Renal pelvis (tissue), 4 donors: Measurements from ENCODE around the gene IL4R. TPM values are rescaled to one million over a fixed set of nuclear protein-coding genes. Genes with fewer than 3 reads are reported as not detected.
"Not testable (repeated sequence)": the region's sequence is repeated elsewhere in the genome, so short reads cannot be mapped to it uniquely, and the experiment has no call there.

Experiments
- DNase-seq: peaks from one replicate; pipeline ENCODE4 v3.0.0-alpha.2; 2013
- polyA plus RNA-seq, 3 donors: library from polyadenylated mRNA; unstranded; fragments of 120-200 nt; gene quantifications; one replicate each; pipeline ENCODE4 v1.2.1, GENCODE V29; 2013; ENCODE audit not compliant: insufficient read length in 3 of 3

The IL4R gene
- polyA plus RNA-seq, 3 donors = 16.4 to 24.1 (median 23.1) TPM

DNA sequence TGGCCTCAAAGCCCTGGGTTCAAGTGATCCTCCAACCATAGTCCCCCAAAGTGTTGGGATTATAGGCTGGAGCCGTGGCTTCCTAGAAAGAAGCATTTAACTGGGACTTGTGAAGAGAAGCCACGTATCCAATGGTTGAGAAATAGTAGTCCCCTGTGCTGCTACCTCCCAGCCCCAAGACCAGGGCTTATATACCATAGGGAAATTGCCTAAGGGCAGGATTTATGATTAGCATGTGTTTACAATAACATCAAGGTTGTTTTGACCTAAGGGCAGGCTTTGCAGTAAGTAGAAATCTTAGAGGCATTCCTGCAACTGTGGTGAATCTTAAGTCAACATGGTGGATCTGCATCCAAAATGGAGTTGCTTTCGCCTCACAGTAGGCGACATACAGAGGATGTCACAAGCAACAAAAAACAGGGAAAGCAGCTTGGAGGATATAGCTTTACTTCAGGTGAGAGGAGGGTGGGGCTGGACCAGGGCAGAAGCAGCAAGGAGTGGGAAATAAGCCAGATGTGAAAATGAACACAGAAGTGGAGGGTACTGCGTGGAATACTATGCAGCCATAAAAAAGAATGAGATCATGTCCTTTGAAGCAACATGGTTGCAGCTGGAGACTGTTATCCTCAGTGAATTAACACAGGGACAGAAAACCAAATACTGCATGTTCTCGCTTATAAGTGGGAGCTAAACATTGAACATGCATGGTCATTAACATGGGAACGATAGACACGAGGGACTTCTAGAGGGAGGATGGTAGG is 26.5 kb upstream of the IL4R start:
- DNase-seq = no peak

DNA sequence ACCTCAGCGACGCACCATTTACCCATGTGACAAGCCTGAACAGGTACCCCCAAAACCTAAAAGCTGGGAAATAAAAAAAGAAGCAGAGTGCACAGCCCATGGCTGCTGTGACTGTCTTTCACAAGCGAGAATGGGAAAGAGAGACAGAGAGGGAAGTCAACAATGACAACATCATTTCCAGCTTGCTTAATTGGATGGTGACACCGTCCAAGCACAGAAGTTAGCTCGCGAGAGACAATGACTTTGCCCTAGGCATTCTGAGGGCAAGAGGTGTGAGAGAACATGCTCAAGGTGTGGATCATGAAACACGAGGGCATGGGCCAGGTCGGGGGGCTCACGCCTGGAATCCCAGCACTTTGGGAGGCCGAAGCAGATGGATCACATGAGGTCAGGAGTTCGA is 25.9 kb upstream of the IL4R start:
- no peak for DNase-seq

DNA sequence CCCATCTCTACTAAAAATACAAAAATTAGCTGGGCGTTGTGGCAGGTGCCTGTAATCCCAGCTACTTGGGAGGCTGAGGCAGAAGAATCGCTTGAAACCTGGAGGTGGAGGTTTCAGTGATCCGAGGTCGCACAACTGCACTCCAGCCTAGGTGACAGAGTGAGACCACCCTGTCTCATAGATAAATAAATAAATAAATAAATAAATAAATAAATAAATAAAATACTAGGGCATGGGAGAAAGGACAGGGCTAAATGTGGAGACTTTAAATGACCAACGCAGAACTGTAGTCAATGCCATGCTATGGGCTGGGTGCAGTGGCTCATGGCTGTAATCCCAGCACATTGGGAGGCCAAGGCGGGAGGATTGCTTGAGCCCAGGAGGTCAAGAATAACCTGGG is 25.5 kb upstream of the IL4R start:
- not testable (repeated sequence) for DNase-seq

DNA sequence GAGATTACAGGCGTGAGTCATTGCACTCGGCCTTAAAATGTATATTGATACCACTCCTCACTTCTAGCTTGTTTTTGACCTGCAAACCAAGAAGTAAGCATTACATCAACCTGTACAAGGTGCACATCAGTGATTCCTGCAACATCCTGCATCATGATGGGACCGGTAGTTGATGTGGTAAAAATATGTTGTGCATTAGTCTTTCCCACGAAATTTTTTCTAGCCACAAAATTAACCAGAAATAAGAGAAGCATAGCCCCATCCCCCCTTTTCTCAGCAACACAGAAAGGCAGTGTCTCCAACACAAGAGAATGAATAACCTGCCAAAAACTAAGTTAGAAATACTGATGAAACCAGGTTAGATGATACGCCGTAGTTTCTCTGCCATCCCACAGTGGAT is 24.1 kb upstream of the IL4R start:
- DNase-seq = no peak

DNA sequence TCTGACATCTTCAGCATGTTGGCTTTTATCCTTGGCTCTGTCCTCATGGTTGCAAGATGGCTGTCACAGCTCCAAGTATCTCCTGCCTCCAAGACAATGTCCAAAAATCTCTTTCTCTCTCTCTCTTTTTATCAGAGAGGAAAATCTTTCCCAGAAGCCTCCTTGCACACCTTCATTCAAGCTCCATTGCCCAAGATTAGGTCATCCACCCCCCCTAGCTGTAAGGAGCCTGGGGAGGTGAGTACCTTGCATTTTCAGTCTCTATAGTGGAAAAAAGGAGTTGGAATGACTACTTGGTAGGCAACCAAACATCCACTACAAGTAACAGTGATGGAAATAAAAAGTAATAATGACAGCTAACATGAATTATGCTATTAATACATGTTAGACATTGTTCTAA is 23.2 kb upstream of the IL4R start:
- DNase-seq = no peak

DNA sequence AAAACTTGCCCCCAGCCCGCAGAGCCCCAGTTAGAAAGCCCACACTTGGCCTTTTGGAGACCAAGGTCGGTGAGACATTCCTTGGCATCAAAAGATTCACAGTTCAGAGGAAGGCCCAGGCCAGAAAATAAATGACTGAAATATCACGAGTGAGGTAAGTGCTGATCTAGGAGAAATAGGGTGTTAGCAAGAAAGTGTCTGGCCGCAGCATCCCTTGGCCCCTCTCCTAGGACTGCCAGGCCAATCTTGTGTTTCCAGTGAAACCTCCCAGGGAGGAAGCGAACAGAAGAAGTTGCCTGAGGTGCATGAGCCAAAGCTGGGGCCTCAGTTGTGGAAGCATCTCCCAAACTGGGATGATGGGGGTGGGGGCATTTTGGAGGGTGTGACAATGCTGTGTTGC is 22.7 kb upstream of the IL4R start:
- no peak for DNase-seq

DNA sequence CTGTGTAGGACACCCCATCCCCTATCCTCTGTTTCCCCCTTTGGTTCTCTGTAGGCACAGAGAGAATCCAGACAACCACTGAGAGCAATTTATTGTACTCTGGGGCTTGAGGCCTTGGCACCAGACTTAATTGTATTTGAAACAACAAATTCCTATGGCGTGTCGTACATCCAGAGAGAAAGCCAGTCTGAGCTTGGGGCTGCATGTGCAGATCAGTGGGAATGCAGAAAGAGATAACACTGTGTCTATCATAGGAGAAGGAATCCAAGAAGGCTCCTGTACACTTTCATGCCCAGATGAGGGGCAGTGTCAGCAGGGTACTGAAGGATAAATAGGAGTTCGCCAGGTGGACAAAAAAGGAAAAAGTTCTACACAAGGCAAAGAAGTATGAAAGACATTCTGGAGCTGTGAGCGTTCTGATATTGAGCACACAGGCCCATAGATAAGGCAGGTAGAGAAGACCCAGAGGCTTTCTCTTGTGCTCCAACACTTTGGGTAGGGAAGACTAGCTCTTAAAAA is 22.0 kb upstream of the IL4R start:
- no peak for DNase-seq

DNA sequence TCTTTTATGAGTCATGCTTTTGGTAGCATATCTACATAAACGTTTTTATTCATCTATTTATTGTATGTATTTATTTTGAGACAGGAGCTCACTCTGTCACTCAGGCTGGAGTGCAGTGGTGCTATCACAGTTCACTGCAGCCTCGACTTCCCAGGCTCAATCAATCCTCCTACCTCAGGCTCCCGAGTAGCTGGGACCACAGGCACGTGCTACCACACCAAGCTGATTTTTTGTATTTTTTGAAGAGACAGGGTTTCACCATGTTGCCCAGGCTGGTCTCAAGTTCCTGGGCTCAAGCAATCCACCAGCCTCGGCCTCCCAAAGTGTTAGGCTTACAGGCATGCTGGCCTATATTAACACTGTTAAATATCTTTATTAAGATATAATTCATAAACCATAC is 20.4 kb upstream of the IL4R start:
- DNase-seq = no peak

DNA sequence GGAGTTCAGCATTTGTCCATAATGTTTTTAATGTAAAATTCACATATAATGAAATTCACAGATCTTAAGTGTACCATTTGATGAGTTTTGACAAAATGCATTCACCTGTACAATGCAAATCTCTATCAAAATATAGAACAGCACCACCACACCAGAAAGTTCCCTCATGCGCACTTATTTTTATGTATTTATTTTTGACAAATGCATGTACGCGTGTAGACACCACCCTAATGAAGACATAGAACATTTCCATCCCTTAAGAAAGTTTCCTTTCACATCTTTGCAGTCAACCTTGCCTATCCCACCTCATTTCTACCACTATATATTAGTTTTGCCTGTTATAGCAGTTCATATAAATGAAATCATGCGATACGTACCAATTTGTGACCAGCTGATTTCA is 15.6 kb upstream of the IL4R start:
- DNase-seq = no peak

DNA sequence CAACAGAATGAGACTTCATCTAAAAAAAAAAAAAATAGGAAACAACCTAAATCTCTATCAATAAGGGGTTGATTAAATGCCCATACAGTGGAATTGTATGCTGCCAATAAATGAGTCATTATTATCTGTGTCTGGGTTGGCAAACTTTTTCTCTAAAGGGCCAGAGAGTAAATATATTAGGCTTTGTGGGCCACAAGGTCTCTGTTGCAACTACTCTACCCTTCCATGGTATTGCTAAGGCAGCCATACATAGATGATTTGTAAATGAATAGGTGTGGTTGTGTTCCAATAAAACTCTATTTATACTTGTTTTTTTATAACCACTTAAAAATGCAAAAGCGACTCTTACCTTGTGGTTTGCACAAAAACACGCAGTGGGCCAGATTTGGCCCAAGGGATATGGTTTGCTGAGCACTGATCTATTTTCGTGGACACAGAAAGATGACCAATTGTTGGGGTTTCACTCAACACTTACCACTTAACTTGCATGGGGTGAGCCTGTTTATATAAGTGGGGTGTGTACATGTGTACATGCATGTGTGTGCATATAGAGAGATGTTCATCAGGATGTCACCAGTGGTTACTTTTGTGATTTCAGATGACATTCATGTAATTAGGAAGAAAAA is 12.4 kb upstream of the IL4R start:
- no peak for DNase-seq

DNA sequence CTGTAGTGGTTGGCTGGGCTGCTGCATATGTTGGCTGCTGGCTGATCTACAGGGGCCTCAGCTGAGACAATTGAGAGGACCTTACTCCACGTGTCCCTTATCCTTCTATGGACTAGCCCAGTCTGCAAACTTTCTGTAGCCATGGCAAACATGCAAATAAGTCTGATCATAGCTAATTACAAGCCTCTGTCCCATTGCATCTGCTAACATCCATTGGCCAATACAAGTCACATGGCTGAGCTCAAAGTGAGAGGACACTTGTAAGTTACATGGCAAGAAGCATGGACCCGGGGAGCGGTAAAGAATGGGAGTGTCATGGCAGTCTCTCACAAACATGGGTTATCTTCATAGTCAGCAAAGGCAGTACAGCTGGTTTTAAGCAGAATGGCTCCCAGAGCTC is 11.6 kb upstream of the IL4R start:
- DNase-seq = no peak

DNA sequence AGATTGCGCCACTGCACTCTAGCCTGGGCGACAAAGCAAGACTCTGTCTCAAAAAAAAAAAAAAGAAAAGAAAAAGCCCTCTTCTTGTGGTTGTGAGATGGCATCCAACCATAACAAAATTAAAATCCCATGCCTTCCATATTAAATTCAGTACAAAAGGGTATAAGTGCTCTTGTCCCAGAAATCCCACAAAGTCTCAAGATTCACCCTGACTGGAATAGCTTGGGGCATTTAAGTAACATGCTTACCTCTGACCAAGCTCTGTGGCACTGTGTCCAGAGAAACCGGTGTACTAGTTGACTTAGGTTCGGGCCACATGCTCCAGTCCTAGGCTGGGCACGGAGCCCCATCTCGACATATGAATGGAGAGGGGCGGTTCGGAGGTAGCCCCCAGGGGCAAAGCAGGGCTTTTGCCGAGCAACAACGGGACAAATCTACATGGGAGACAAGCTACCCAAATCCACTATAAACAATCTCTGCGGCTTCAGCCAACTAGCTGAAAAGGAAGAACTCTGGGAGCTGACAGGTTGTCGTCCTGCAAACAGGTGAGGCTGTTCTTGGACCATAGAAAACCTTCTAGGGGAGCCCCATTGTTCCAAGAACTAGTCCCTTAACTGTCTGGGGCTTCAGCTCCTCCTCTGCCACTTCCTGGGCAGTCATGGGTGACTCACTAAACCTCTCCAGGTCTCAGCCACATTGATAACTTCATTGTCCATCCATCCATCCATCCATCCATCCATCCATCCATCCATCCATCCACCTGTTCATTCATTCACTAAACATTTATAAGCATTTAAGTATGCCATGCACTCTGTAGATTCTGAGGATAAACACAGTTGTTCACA is 10.3 kb upstream of the IL4R start:
- DNase-seq = no peak

DNA sequence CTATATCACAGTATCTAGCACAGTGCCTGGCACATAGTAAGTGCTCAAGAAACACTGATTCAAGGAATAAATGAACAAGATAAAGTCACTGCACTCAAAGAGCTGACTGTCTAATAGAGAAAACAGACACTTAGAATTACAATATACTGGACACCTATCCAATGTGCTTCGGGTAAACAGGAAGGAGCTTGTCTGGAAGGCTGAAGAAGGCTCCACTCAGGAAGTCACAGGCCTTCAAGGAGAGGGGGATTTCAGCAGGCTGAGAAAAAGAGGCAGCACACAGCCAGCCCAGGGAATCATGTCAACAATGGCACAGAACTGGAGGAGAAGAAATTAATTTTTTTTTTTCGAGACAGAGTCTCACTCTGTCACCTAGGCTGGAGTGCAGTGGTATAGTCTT is 9.7 kb upstream of the IL4R start:
- DNase-seq = no peak

DNA sequence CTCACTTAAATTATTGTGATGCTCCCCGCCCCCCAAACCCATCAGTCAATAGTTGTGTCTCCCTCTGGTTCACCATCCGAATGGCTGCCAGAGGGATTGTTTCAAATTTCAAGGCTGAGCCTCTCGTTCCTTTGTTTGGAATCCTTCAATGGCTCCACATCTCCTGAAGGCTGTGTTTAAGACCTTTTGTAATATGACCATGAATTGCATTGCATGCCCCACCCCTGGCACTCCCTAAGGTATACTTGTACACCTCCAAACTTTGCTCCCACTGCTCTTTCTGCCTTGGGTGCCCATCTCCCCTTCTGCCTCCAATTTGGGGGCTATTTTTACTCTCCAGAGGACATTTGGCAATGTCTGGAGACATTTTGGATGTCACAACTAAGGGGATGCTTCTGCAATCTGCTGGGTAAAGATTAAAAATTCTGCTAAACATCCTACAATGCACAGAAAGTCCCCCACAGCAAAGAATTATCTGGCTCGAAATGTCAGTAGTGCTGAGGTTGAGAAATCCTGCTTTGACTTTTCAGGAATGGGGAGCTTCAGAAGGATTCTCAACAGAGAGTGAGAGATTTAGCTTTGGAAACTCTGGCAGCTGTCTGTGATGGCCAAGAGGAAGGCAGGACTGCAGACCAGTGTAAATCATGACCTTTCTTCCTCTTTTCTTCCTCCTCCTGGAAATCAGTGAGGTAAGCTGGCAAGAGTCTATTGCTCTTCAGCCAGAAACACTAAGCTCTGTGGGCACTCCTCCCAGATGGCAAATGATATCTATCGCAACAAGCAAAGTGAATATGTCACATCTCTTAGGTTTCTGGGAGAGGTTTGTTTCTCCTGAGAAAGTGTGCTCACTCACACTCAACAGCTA is 8.7 kb upstream of the IL4R start:
- no peak for DNase-seq

DNA sequence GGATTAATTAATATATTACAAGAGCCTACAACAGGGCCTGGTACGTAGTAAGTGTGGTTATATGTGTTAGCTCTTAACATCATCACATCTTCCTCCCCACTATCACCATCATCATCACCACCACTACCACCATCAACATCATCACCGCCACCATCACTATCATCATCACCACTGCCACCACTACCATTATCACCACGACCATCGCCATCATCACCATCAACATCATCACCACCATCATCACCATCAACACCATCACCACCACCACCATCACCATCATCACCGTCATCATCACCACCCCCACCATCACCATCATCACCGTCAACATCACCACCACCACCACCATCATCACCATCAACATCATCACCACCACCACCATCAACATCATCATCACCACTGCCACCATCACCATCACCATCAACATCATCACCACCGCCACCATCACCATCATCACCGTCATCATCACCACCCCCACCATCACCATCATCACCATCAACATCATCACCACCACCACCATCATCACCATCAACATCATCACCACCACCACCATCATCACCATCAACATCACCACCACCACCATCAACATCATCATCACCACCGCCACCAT is 7.8 kb upstream of the IL4R start:
- no peak for DNase-seq

DNA sequence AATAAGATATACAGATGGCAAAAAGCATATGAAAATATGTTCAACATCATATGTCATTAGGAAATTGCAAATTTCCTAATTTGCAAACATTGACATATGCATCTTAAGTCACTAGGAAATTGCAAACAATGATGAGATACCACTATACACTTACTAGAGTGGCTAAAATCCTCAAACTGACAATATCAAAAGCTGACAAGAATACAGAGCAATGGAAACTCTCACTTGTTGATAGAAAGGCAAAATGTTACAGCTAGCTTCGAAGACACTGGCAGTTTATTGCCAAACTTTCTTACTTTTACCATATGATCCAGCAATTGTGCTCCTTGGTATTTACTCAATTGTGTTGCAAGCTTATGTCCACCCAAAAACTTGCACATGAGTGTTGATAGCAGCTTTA is 5.0 kb upstream of the IL4R start:
- no peak for DNase-seq

DNA sequence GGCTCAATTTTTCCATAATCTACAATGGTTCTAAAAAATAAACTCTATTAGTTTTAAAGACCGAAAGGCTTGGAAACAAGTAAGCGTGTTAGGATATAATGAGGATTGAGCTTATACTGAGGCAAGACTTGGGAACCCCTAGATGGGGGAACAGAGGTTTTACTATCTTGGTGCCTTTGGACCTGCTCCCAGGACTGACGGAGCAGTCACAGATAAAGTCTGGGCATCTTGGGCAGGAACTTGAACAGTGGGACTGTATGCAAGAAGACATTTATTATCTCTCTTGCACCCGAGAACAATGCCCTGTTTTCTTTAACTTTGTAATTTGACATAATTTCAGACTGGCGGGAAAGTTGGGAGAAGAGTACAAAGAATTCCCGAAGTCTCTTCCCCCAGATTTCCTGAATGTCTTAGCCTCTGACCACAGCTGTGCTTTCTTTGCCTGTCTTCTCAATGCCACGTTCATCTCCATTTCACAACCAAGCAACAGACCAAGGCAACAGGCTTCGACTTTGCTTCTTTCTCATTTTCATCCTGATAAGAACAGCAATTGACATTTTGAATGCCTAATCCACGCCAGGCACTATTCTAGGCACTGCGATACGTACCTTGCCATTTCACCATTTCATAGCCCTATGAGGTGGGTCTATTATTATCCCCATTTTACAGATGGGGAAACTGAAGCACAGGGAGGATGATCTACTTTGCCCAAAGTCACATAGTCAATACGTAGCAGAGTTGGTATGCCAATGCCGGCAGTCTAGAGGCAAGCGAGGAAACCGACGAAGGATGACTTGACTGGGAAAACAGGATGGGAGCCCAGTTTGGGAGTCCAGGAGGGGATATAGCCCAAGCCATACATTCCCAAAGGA is 3.0 kb upstream of the IL4R start:
- DNase-seq = no peak

DNA sequence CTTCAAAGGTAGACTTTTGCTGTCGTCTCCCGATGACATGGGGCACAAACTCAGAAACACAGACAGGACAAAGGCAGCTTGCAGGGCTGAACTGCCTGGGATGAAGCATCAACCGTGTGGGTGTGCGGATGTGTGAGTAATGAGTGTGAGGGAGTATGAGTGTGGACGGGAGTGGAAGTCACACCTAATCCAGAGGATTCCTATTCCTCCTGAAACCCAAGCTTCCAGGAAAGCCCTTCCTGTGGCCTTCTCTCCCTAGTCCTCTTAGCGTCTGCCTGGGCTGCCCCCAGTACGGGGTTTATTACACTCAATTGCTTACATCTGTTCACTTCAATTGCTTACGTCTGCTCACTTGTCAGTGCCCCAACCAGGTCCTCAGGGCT is 2.3 kb upstream of the IL4R start:
- no peak for DNase-seq

DNA sequence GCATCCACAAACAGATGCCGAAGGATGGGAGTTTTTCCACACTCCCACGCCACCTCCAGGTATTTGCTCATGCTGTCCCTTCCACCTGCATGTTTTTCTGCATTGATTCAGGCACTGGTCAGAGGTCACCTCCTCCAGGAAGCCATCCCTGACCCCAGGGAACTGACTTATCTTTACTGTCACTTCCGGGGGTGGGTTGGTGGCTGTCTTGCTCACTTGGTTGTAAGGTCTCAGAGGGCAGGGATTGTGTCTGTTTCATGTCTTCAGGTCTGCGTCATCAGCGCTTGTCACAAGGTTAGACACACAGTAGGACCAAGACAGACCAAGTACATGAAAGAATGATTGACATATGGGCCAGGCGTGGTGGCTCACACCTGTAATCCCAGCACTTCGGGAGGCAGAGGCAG is 1.9 kb upstream of the IL4R start:
- no peak for DNase-seq
